Measurements from ENCODE around the gene ZNF829. TPM values are rescaled to one million over a fixed set of nuclear protein-coding genes. Genes with fewer than 3 reads are reported as not detected.

The ZNF829 gene
- total RNA-seq, 1 donor from 2014 or later = 2.7 TPM

DNA sequence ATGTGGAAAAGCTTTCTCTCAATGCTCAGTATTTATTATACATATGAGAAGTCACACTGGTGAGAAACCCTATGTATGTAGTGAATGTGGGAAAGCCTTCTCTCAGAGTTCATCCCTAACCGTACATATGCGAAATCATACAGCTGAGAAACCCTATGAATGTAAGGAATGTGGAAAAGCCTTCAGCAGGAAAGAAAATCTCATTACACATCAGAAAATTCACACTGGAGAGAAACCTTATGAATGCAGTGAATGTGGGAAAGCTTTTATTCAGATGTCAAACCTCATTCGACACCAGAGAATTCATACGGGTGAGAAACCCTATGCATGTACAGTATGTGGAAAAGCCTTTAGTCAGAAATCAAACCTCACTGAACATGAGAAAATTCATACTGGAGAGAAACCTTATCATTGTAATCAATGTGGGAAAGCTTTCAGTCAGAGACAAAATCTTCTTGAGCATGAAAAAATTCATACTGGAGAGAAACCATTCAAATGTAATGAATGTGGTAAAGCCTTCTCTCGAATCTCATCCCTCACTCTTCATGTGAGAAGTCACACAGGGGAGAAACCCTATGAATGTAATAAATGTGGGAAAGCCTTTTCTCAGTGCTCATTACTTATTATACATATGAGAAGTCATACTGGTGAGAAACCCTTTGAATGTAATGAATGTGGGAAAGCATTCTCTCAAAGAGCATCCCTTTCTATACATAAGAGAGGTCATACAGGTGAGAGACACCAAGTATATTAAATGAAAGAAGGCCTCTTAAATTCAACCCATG lies 34.4 kb upstream of the ZNF829 start:
- FAIRE-seq (no peak), DNase-seq (ENCODE audit: low read depth) (no peak)
- H3K27ac Mint-ChIP-seq (ENCODE audit: unreplicated experiment) = no peak overlapping the region
- Histone ChIP-seq H3K27ac (ENCODE audit: low read depth, low read length) (no peak overlapping the region), H3K27me3 (ENCODE audit: insufficient read depth, low read length) (no peaks in the 10 kb centered on the region), H4K20me1 (ENCODE audit: insufficient read depth, low read length) (no peaks in the 10 kb centered on the region), H3K36me3 (ENCODE audit: insufficient read depth, low read length) (peaks cover 25% of the 10 kb centered on the region), H3K4me1 (ENCODE audit: insufficient read depth, low read length) (no peaks in the 10 kb centered on the region), H3K9ac (ENCODE audit: low read length) (no peak overlapping the region), H3K9me3 (ENCODE audit: insufficient read depth, low read depth, low read length) (peaks cover 34% of the 10 kb centered on the region), H3K4me2 (ENCODE audit: low read length) (no peak overlapping the region), H3K79me2 (ENCODE audit: insufficient read depth, low read length) (no peaks in the 10 kb centered on the region), H3K4me3 (ENCODE audit: insufficient read depth, low read depth, low read length) (no peak overlapping the region), H2AFZ (ENCODE audit: low read depth, low read length) (no peak overlapping the region)
- no peak overlapping the region for H3K4me3 Mint-ChIP-seq (ENCODE audit: unreplicated experiment)
- H3K27me3 Mint-ChIP-seq (ENCODE audit: low read depth, unreplicated experiment) = no peaks in the 10 kb centered on the region
- peaks cover 36% of the 10 kb centered on the region for H3K9me3 Mint-ChIP-seq (ENCODE audit: unreplicated experiment)
- no peaks in the 10 kb centered on the region for H3K4me1 Mint-ChIP-seq (ENCODE audit: low read depth, unreplicated experiment)
- peaks cover 40% of the 10 kb centered on the region for H3K36me3 Mint-ChIP-seq (ENCODE audit: low read depth, unreplicated experiment)
- TF ChIP-seq, protein P1, sequence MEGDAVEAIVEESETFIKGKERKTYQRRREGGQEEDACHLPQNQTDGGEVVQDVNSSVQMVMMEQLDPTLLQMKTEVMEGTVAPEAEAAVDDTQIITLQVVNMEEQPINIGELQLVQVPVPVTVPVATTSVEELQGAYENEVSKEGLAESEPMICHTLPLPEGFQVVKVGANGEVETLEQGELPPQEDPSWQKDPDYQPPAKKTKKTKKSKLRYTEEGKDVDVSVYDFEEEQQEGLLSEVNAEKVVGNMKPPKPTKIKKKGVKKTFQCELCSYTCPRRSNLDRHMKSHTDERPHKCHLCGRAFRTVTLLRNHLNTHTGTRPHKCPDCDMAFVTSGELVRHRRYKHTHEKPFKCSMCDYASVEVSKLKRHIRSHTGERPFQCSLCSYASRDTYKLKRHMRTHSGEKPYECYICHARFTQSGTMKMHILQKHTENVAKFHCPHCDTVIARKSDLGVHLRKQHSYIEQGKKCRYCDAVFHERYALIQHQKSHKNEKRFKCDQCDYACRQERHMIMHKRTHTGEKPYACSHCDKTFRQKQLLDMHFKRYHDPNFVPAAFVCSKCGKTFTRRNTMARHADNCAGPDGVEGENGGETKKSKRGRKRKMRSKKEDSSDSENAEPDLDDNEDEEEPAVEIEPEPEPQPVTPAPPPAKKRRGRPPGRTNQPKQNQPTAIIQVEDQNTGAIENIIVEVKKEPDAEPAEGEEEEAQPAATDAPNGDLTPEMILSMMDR (IDR thresholded peaks at IDR 0.05; ENCODE audit: insufficient read depth, low read depth, low read length) = no peak
- TF ChIP-seq EZH2 (IDR thresholded peaks at IDR 0.05; ENCODE audit: insufficient read depth, low read length) = no peak

DNA sequence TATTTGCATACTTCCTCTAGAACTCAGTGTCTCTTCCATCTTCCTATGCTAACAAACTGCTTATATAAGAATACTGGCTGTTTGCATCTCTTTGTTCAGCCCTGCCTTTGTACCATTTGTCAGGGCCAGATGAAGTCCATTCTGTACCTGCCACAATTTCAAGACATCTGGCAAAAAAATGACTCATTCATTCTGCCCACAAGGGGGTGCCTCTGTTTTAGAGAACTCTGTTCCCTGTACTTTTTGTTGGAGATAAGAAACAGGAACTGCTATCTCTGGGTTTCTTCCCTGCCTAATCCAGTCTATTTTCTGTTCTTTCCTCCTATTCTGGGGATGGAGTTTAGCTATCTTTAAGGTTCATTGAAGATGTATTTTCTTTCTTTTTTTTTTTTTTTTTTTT lies 23.1 kb upstream of the ZNF829 start:
- H3K79me2 ChIP-seq (ENCODE audit: insufficient read depth, low read length) = no peaks in the 10 kb centered on the region
- peaks cover 6% of the 10 kb centered on the region for H3K9me3 ChIP-seq (ENCODE audit: insufficient read depth, low read depth, low read length)
- H3K36me3 ChIP-seq (ENCODE audit: insufficient read depth, low read length) = peaks cover 26% of the 10 kb centered on the region
- H3K4me2 ChIP-seq (ENCODE audit: low read length) = no peak overlapping the region
- no peaks in the 10 kb centered on the region for H4K20me1 ChIP-seq (ENCODE audit: insufficient read depth, low read length)
- FAIRE-seq (no peak), DNase-seq (ENCODE audit: low read depth) (peak; percentile 4)
- no peak overlapping the region for H3K27ac ChIP-seq (ENCODE audit: low read depth, low read length)
- no peaks in the 10 kb centered on the region for H3K27me3 Mint-ChIP-seq (ENCODE audit: low read depth, unreplicated experiment)
- peaks cover 16% of the 10 kb centered on the region for H3K9me3 Mint-ChIP-seq (ENCODE audit: unreplicated experiment)
- no peak overlapping the region for H3K9ac ChIP-seq (ENCODE audit: low read length)
- H3K4me3 Mint-ChIP-seq (ENCODE audit: unreplicated experiment) = no peak overlapping the region
- H3K4me1 Mint-ChIP-seq (ENCODE audit: low read depth, unreplicated experiment) = no peaks in the 10 kb centered on the region
- H3K36me3 Mint-ChIP-seq (ENCODE audit: low read depth, unreplicated experiment) = peaks cover 32% of the 10 kb centered on the region
- H2AFZ ChIP-seq (ENCODE audit: low read depth, low read length) = no peak overlapping the region
- H3K27ac Mint-ChIP-seq (ENCODE audit: unreplicated experiment) = no peak overlapping the region
- H3K4me3 ChIP-seq (ENCODE audit: insufficient read depth, low read depth, low read length) = no peak overlapping the region
- TF ChIP-seq, protein P1 (IDR thresholded peaks at IDR 0.05; ENCODE audit: insufficient read depth, low read depth, low read length) = no peak
- no peak for TF ChIP-seq EZH2 (IDR thresholded peaks at IDR 0.05; ENCODE audit: insufficient read depth, low read length)
- no peaks in the 10 kb centered on the region for H3K27me3 ChIP-seq (ENCODE audit: insufficient read depth, low read length)
- no peaks in the 10 kb centered on the region for H3K4me1 ChIP-seq (ENCODE audit: insufficient read depth, low read length)

DNA sequence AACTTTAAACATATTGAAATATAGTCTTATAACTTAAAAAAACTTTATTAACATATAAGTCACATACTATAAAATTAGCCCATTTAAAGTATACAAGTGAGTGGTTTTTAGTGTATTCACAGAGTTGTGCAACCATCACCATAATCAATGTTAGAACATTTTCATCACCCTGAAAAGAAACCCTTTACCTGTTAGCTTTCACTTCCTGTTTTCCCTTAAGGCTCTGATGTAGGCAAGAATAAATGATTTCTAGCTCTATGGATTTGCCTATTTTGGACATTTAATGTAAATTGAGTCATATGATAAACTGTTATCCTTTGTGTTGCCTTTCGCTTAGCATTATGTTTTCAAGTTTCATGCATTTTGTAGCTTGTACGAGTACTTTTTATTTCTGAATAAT lies 15.6 kb upstream of the ZNF829 start:
- no peak for DNase-seq (ENCODE audit: low read depth)
- Mint-ChIP-seq H3K36me3 (ENCODE audit: low read depth, unreplicated experiment) (peaks cover 18% of the 10 kb centered on the region), H3K27me3 (ENCODE audit: low read depth, unreplicated experiment) (no peaks in the 10 kb centered on the region), H3K4me3 (ENCODE audit: unreplicated experiment) (no peak overlapping the region), H3K27ac (ENCODE audit: unreplicated experiment) (no peak overlapping the region), H3K9me3 (ENCODE audit: unreplicated experiment) (peaks cover 12% of the 10 kb centered on the region), H3K4me1 (ENCODE audit: low read depth, unreplicated experiment) (no peaks in the 10 kb centered on the region)
- Histone ChIP-seq H3K79me2 (ENCODE audit: insufficient read depth, low read length) (no peaks in the 10 kb centered on the region), H2AFZ (ENCODE audit: low read depth, low read length) (no peak overlapping the region), H4K20me1 (ENCODE audit: insufficient read depth, low read length) (no peaks in the 10 kb centered on the region), H3K4me2 (ENCODE audit: low read length) (no peak overlapping the region), H3K9ac (ENCODE audit: low read length) (no peak overlapping the region), H3K4me3 (ENCODE audit: insufficient read depth, low read depth, low read length) (no peak overlapping the region), H3K36me3 (ENCODE audit: insufficient read depth, low read length) (peaks cover 3% of the 10 kb centered on the region), H3K27ac (ENCODE audit: low read depth, low read length) (no peak overlapping the region), H3K9me3 (ENCODE audit: insufficient read depth, low read depth, low read length) (peaks cover 1% of the 10 kb centered on the region), H3K4me1 (ENCODE audit: insufficient read depth, low read length) (no peaks in the 10 kb centered on the region), H3K27me3 (ENCODE audit: insufficient read depth, low read length) (no peaks in the 10 kb centered on the region)
- no peak for FAIRE-seq
- no peak for TF ChIP-seq EZH2 (IDR thresholded peaks at IDR 0.05; ENCODE audit: insufficient read depth, low read length)
- TF ChIP-seq, protein P1 (IDR thresholded peaks at IDR 0.05; ENCODE audit: insufficient read depth, low read depth, low read length) = no peak

Measured in astrocyte (in vitro differentiated cells and primary cell).